GM12891 (cell line): Measurements from ENCODE around the gene ARHGEF12.

Experiments
- PAX5 ChIP-seq: IDR thresholded peaks from 2 replicates; pipeline ENCODE4 v1.6.1; 2011; ENCODE audit warnings: low read length, moderate library complexity, mild to moderate bottlenecking; ENCODE audit not compliant: insufficient read depth, severe bottlenecking
- POLR2A ChIP-seq: IDR thresholded peaks from 2 replicates; pipeline ENCODE4 v1.6.1; 2011; ENCODE audit warnings: low read depth, low read length, control low read depth
- TAF1 ChIP-seq: IDR thresholded peaks from 2 replicates; pipeline ENCODE4 v1.6.1; 2011; ENCODE audit warnings: low read depth, low read length, control low read depth

- TF ChIP-seq TAF1, result no peak
- TF ChIP-seq PAX5, result no peak
- no peak for TF ChIP-seq POLR2A
These were observed 8.2 kb downstream of the ARHGEF12 start for GRCh38 chr11:120344302-120345004.
